ENCODE data around the gene P2RX2. TPM values are rescaled to one million over a fixed set of nuclear protein-coding genes. Genes with fewer than 3 reads are reported as not detected.
A peak's percentile ranks its signal among the peaks of the same experiment; 100 is the strongest.

P2RX2 gene
- total and polyA plus RNA-seq, 5 donors, result not detected

- 27% methylated on average over 26 of the region's 26 CpGs for WGBS
- ATAC-seq (peak; percentile 56 to 74), DNase-seq (peak in 2 of 3 donors; percentile 79 to 88)
- Histone ChIP-seq H3K4me3 (ENCODE audit: low read length) (peak overlapping the region; percentile 30), H3K9me3 (ENCODE audit: control insufficient read depth, low read length) (no peaks in the 10 kb centered on the region), H3K27me3 (ENCODE audit: control insufficient read depth, insufficient read depth) (no peaks in the 10 kb centered on the region), H3K27ac (ENCODE audit: low read length) (peak overlapping the region; percentile 23), H3K4me1 (ENCODE audit: control insufficient read depth, insufficient read depth, low read length) (no peaks in the 10 kb centered on the region)
- intact Hi-C loops (cut with DNase I), result no loop called here
Measured at GRCh38 chr12:132604151-132604618, 14.4 kb upstream of the P2RX2 start.

- intact Hi-C loops (cut with DNase I), result no loop called here
- H3K27me3 ChIP-seq (ENCODE audit: control insufficient read depth, insufficient read depth), result no peaks in the 10 kb centered on the region
- WGBS, result 75% methylated on average over 16 of the region's 16 CpGs
- DNase-seq, result peak in 2 of 3 donors; percentile 22 to 29
- no peak overlapping the region for H3K27ac ChIP-seq (ENCODE audit: low read length)
- no peak for ATAC-seq
- H3K4me3 ChIP-seq (ENCODE audit: low read length), result no peak overlapping the region
- H3K9me3 ChIP-seq (ENCODE audit: control insufficient read depth, low read length), result no peaks in the 10 kb centered on the region
- H3K4me1 ChIP-seq (ENCODE audit: control insufficient read depth, insufficient read depth, low read length), result no peaks in the 10 kb centered on the region
Measured at GRCh38 chr12:132604668-132605441, 13.7 kb upstream of the P2RX2 start.

- Histone ChIP-seq H3K9me3 (ENCODE audit: control insufficient read depth, low read length) (no peaks in the 10 kb centered on the region), H3K4me1 (ENCODE audit: control insufficient read depth, insufficient read depth, low read length) (no peaks in the 10 kb centered on the region), H3K4me3 (ENCODE audit: low read length) (no peak overlapping the region), H3K27ac (ENCODE audit: low read length) (no peak overlapping the region), H3K27me3 (ENCODE audit: control insufficient read depth, insufficient read depth) (no peaks in the 10 kb centered on the region)
- intact Hi-C loops (cut with DNase I), result no loop called here
- WGBS, result 79% methylated on average over 18 of the region's 18 CpGs
- ATAC-seq (no peak), DNase-seq (peak in 2 of 3 donors; percentile 28 to 56)
Measured at GRCh38 chr12:132605892-132606291, 12.7 kb upstream of the P2RX2 start.

- DNase-seq (peak in 1 of 3 donors; percentile 2), ATAC-seq (no peak)
- H3K9me3 ChIP-seq (ENCODE audit: control insufficient read depth, low read length), result peaks cover 1% of the 10 kb centered on the region
- H3K27me3 ChIP-seq (ENCODE audit: control insufficient read depth, insufficient read depth), result no peaks in the 10 kb centered on the region
- intact Hi-C loops (cut with DNase I), result no loop called here
- 67% methylated on average over 16 of the region's 16 CpGs for WGBS
- no peak overlapping the region for H3K4me3 ChIP-seq (ENCODE audit: low read length)
- no peaks in the 10 kb centered on the region for H3K4me1 ChIP-seq (ENCODE audit: control insufficient read depth, insufficient read depth, low read length)
- H3K27ac ChIP-seq (ENCODE audit: low read length), result no peak overlapping the region
Measured at GRCh38 chr12:132606466-132606865, 12.1 kb upstream of the P2RX2 start.

GRCh38 chr12:132606927-132607326 is 11.6 kb upstream of the P2RX2 start:
- Histone ChIP-seq H3K4me1 (ENCODE audit: control insufficient read depth, insufficient read depth, low read length) (no peaks in the 10 kb centered on the region), H3K27me3 (ENCODE audit: control insufficient read depth, insufficient read depth) (no peaks in the 10 kb centered on the region), H3K4me3 (ENCODE audit: low read length) (no peak overlapping the region), H3K9me3 (ENCODE audit: control insufficient read depth, low read length) (peaks cover 4% of the 10 kb centered on the region), H3K27ac (ENCODE audit: low read length) (no peak overlapping the region)
- intact Hi-C loops (cut with DNase I), result no loop called here
- DNase-seq (peak in 1 of 3 donors; percentile 14), ATAC-seq (no peak)
- 86% methylated on average over 19 of the region's 19 CpGs for WGBS

GRCh38 chr12:132608231-132609171 is 10.1 kb upstream of the P2RX2 start:
- 49% methylated on average over 25 of the region's 25 CpGs for WGBS
- DNase-seq (peak in 1 of 3 donors; percentile 22), ATAC-seq (no peak)
- intact Hi-C loops (cut with DNase I), result no loop called here
- Histone ChIP-seq H3K4me1 (ENCODE audit: control insufficient read depth, insufficient read depth, low read length) (no peaks in the 10 kb centered on the region), H3K4me3 (ENCODE audit: low read length) (no peak overlapping the region), H3K27me3 (ENCODE audit: control insufficient read depth, insufficient read depth) (no peaks in the 10 kb centered on the region), H3K27ac (ENCODE audit: low read length) (no peak overlapping the region), H3K9me3 (ENCODE audit: control insufficient read depth, low read length) (peaks cover 4% of the 10 kb centered on the region)

- H3K27ac ChIP-seq (ENCODE audit: low read length), result no peak within 1 kb of the TSS
- DNase-seq (peak in 2 of 3 donors; percentile 59 to 72), ATAC-seq (peak; percentile 21 to 50)
- intact Hi-C loops (cut with DNase I), result loop anchor here in 3 of 4 donors (5.0 to 10.0 kb wide), 2 partner anchors 193 to 455 kb away; no protein-coding TSS in a partner anchor
- WGBS, result 33% methylated on average over 35 of the region's 35 CpGs
- no peaks in the 10 kb centered on the region for H3K27me3 ChIP-seq (ENCODE audit: control insufficient read depth, insufficient read depth)
- peaks cover 4% of the 10 kb centered on the region for H3K9me3 ChIP-seq (ENCODE audit: control insufficient read depth, low read length)
- no peaks in the 10 kb centered on the region for H3K4me1 ChIP-seq (ENCODE audit: control insufficient read depth, insufficient read depth, low read length)
- H3K4me3 ChIP-seq (ENCODE audit: low read length), result no peak within 1 kb of the TSS
Measured at GRCh38 chr12:132610051-132610759, 8.4 kb upstream of the P2RX2 start, which contains the start of gene LRCOL1. LRCOL1 (minus strand) TSS chr12:132610582; CDS start chr12:132606251, 4,331 bp downstream.

- Histone ChIP-seq H3K9me3 (ENCODE audit: control insufficient read depth, low read length) (peaks cover 4% of the 10 kb centered on the region), H3K4me1 (ENCODE audit: control insufficient read depth, insufficient read depth, low read length) (no peaks in the 10 kb centered on the region), H3K27ac (ENCODE audit: low read length) (no peak overlapping the region), H3K4me3 (ENCODE audit: low read length) (no peak overlapping the region), H3K27me3 (ENCODE audit: control insufficient read depth, insufficient read depth) (no peaks in the 10 kb centered on the region)
- ATAC-seq (no peak), DNase-seq (peak in 1 of 3 donors; percentile 46)
- 79% methylated on average over 33 of the region's 33 CpGs for WGBS
- intact Hi-C loops (cut with DNase I), result loop anchor here in 3 of 4 donors (5.0 to 10.0 kb wide), 2 partner anchors 194 to 456 kb away; no protein-coding TSS in a partner anchor
Measured at GRCh38 chr12:132610866-132611602, 7.5 kb upstream of the P2RX2 start.

GRCh38 chr12:132611620-132612019 is 7.0 kb upstream of the P2RX2 start:
- ATAC-seq (no peak), DNase-seq (no peak)
- Histone ChIP-seq H3K9me3 (ENCODE audit: control insufficient read depth, low read length) (peaks cover 4% of the 10 kb centered on the region), H3K27ac (ENCODE audit: low read length) (no peak overlapping the region), H3K27me3 (ENCODE audit: control insufficient read depth, insufficient read depth) (no peaks in the 10 kb centered on the region), H3K4me1 (ENCODE audit: control insufficient read depth, insufficient read depth, low read length) (no peaks in the 10 kb centered on the region), H3K4me3 (ENCODE audit: low read length) (no peak overlapping the region)
- 93% methylated on average over 10 of the region's 10 CpGs for WGBS
- intact Hi-C loops (cut with DNase I), result loop anchor here in 3 of 4 donors (5.0 to 10.0 kb wide), 2 partner anchors 194 to 457 kb away; no protein-coding TSS in a partner anchor

GRCh38 chr12:132614029-132614428 is 4.5 kb upstream of the P2RX2 start:
- intact Hi-C loops (cut with DNase I), result loop anchor here in 3 of 4 donors (2.0 to 10.0 kb wide), 3 partner anchors 197 to 459 kb away; no protein-coding TSS in a partner anchor
- Histone ChIP-seq H3K9me3 (ENCODE audit: control insufficient read depth, low read length) (peaks cover 8% of the 10 kb centered on the region), H3K27me3 (ENCODE audit: control insufficient read depth, insufficient read depth) (no peaks in the 10 kb centered on the region), H3K4me1 (ENCODE audit: control insufficient read depth, insufficient read depth, low read length) (no peaks in the 10 kb centered on the region), H3K4me3 (ENCODE audit: low read length) (no peak overlapping the region), H3K27ac (ENCODE audit: low read length) (no peak overlapping the region)
- ATAC-seq, result no peak
- peak in 1 of 3 donors; percentile 7 for DNase-seq
- WGBS, result 85% methylated on average over 5 of the region's 5 CpGs

All from right cardiac atrium (tissue), 5 donors.